Caco-2 (cell line): ENCODE results near the gene TSHZ2. TPM values are rescaled to one million over a fixed set of nuclear protein-coding genes. Genes with fewer than 3 reads are reported as not detected.

Source experiments
- BruUV-seq: library from RNA; stranded (reverse); fragments of 400-500 nt; replicated peaks from 2 replicates; lab custom pipeline; 2021; lab: Mats Ljungman, UMichigan
- CTCF ChIA-PET: fragments of 300-600 bp; sonication (Branson Sonifier 250); formaldehyde crosslinking; loops from one replicate; lab custom pipeline; 2022; ENCODE audit warnings: antibody characterized with exemption; lab: Charles Lee
- POLR2A ChIA-PET: fragments of 300-600 bp; sonication (Branson Sonifier 250); formaldehyde crosslinking; loops from one replicate; lab custom pipeline; 2022; ENCODE audit warnings: antibody characterized with exemption; lab: Charles Lee
- DNase-seq, 2 experiments: peaks; one replicate each; pipeline versions ENCODE4 v3.0.0 to v3.0.0-alpha.2; 2020 to 2022
- H3K27me3 ChIP-seq: replicated peaks from 2 replicates; pipeline ENCODE4 v1.6.0; 2011; ENCODE audit warnings: low read length; ENCODE audit not compliant: control insufficient read depth, insufficient read depth
- H3K36me3 ChIP-seq: 2 replicates; pipeline ENCODE4 v1.5.1; 2011; ENCODE audit warnings: low read length; ENCODE audit not compliant: control insufficient read depth, insufficient read depth
- H3K4me1 ChIP-seq: fragments of 250-450 bp; sonication (Bioruptor Pico); 2 replicates; pipeline ENCODE4 v1.5.1; 2020; ENCODE audit warnings: mild to moderate bottlenecking
- H3K4me3 ChIP-seq: 2 replicates; pipeline ENCODE4 v1.5.1; 2011; ENCODE audit warnings: low read depth, mild to moderate bottlenecking, control low read depth, low read length
- H3K9me3 ChIP-seq: fragments of 250-450 bp; sonication (Bioruptor Pico); 2 replicates; pipeline ENCODE4 v1.5.1; 2020; ENCODE audit warnings: mild to moderate bottlenecking, moderate library complexity
- H3K27ac Mint-ChIP-seq: one replicate; pipeline ENCODE4 v1.8.0; 2022; ENCODE audit warnings: mixed read lengths; ENCODE audit not compliant: unreplicated experiment
- H3K27me3 Mint-ChIP-seq: one replicate; pipeline ENCODE4 v1.8.0; 2022; ENCODE audit warnings: mixed read lengths; ENCODE audit not compliant: insufficient read depth, unreplicated experiment
- H3K36me3 Mint-ChIP-seq: one replicate; pipeline ENCODE4 v1.8.0; 2022; ENCODE audit warnings: mild to moderate bottlenecking, mixed read lengths; ENCODE audit not compliant: insufficient read depth, unreplicated experiment
- H3K4me1 Mint-ChIP-seq: one replicate; pipeline ENCODE4 v1.8.0; 2022; ENCODE audit warnings: low read depth, mixed read lengths; ENCODE audit not compliant: unreplicated experiment
- H3K4me3 Mint-ChIP-seq: one replicate; pipeline ENCODE4 v1.8.0; 2022; ENCODE audit warnings: mild to moderate bottlenecking, moderate library complexity, mixed read lengths; ENCODE audit not compliant: unreplicated experiment
- H3K9me3 Mint-ChIP-seq: one replicate; pipeline ENCODE4 v1.8.0; 2022; ENCODE audit warnings: mixed read lengths; ENCODE audit not compliant: unreplicated experiment
- intact Hi-C: fragments of 100-400 bp; cut with micrococcal nuclease; formaldehyde crosslinking; loops from one replicate; pipeline ENCODE4 v1.10.0; 2022; ENCODE audit not compliant: unreplicated experiment
- total RNA-seq: library from RNA; stranded (reverse); gene quantifications from 2 replicates; pipeline ENCODE4 v1.2.3, GENCODE V29; 2022
- TF ChIP-seq, protein P1 (sequence below), 2 experiments: fragments of 200-600 bp in 1 of 2; IDR thresholded peaks; 1 replicate in 1 of 2; 2 replicates in 1 of 2; pipeline versions ENCODE4 v1.5.1 to v1.8.0; 2011 to 2022; ENCODE audit warnings: antibody characterized with exemption in 1 of 2, control low read depth in 1 of 2, inconsistent platforms in 1 of 2, low read depth in 1 of 2, low read length in 1 of 2, mild to moderate bottlenecking in 1 of 2, moderate library complexity in 1 of 2; ENCODE audit not compliant: insufficient read depth in 1 of 2, severe bottlenecking in 1 of 2, unreplicated experiment in 1 of 2

The TSHZ2 gene
- total RNA-seq, 1 experiment from 2014 or later, result 0.07 TPM

DNA sequence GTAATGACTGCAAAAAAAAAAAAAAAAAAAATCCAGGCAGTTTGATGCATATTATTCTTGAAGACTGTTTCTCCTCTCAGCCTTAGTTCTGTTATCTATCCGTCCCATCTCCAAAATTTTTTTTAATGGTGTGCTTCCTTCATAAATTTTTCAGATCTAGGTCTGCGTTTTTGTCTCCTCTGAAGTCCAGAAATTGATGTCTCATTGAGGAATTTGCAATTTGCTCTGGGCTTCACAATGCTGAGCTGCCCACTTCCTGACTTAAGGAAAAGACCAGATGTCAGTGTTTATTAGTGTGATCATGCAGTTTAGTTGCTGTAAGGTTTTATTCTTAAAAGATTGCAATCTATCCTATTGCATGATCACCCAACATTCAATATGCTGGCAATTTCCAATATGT is 323.9 kb downstream of the TSHZ2 start:
- ChIA-PET CTCF (no interaction called here), POLR2A (no interaction called here)
- Histone ChIP-seq H3K27me3 (no peaks in the 10 kb centered on the region), H3K4me3 (no peak overlapping the region), H3K36me3 (no peaks in the 10 kb centered on the region), H3K4me1 (no peaks in the 10 kb centered on the region), H3K9me3 (no peaks in the 10 kb centered on the region)
- Mint-ChIP-seq H3K27me3 (peaks cover 30% of the 10 kb centered on the region), H3K4me1 (no peaks in the 10 kb centered on the region), H3K36me3 (no peaks in the 10 kb centered on the region), H3K9me3 (no peaks in the 10 kb centered on the region), H3K4me3 (no peak overlapping the region), H3K27ac (no peak overlapping the region)
- no peak for DNase-seq
- TF ChIP-seq, protein P1, sequence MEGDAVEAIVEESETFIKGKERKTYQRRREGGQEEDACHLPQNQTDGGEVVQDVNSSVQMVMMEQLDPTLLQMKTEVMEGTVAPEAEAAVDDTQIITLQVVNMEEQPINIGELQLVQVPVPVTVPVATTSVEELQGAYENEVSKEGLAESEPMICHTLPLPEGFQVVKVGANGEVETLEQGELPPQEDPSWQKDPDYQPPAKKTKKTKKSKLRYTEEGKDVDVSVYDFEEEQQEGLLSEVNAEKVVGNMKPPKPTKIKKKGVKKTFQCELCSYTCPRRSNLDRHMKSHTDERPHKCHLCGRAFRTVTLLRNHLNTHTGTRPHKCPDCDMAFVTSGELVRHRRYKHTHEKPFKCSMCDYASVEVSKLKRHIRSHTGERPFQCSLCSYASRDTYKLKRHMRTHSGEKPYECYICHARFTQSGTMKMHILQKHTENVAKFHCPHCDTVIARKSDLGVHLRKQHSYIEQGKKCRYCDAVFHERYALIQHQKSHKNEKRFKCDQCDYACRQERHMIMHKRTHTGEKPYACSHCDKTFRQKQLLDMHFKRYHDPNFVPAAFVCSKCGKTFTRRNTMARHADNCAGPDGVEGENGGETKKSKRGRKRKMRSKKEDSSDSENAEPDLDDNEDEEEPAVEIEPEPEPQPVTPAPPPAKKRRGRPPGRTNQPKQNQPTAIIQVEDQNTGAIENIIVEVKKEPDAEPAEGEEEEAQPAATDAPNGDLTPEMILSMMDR (IDR thresholded peaks at IDR 0.05; ENCODE audit: insufficient read depth in 1 of 2, low read depth in 1 of 2, low read length in 1 of 2, severe bottlenecking in 1 of 2, unreplicated experiment in 1 of 2), result no peak
- intact Hi-C loops, result no loop called here
- BruUV-seq, result no TSS peak

DNA sequence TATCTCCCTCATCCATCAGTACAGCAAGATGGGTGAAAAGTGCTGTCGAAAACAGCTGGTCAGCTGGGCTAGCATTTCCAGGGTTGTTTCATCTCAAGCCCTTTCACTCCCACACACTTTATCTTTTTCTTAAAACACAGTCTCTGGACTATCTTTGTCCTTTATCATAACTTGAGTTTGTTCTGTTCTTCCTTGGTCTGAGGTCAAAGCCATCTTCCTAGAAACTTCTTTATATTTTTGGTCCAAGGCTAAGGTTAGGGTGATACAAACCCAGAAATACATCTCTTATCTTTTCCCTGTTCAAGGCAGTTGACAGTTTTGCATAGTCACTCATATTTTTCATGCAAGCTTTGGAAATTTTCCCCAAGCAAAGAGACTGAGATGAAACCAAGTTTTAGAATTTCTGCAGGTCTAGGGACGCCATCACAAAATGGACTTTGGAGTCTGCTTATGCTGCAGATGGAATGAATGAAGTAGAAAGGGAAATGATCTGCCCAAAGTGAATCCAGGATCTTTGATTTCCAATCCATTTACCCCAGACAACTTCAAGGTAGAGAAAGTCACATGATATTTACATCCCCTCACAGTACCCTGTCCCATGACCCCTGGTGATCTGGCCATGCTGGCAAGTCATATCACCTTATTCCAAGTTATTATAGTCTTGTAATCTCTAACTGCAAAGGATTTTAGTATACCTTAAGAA is 324.4 kb downstream of the TSHZ2 start:
- H3K4me1 Mint-ChIP-seq, result no peaks in the 10 kb centered on the region
- H3K4me3 ChIP-seq, result no peak overlapping the region
- no peaks in the 10 kb centered on the region for H3K9me3 Mint-ChIP-seq
- ChIA-PET POLR2A (interaction anchor here (0.6 kb wide), 1 partner anchor 588 kb away, joined by 6 read pairs; no protein-coding TSS in a partner anchor), CTCF (no interaction called here)
- DNase-seq, result no peak
- intact Hi-C loops, result no loop called here
- no peak overlapping the region for H3K4me3 Mint-ChIP-seq
- H3K36me3 ChIP-seq, result no peaks in the 10 kb centered on the region
- no peaks in the 10 kb centered on the region for H3K27me3 ChIP-seq
- H3K9me3 ChIP-seq, result no peaks in the 10 kb centered on the region
- TF ChIP-seq, protein P1 (IDR thresholded peaks at IDR 0.05; ENCODE audit: insufficient read depth in 1 of 2, low read depth in 1 of 2, low read length in 1 of 2, severe bottlenecking in 1 of 2, unreplicated experiment in 1 of 2), result no peak
- H3K36me3 Mint-ChIP-seq, result no peaks in the 10 kb centered on the region
- BruUV-seq, result no TSS peak
- H3K4me1 ChIP-seq, result no peaks in the 10 kb centered on the region
- H3K27ac Mint-ChIP-seq, result no peak overlapping the region
- peaks cover 30% of the 10 kb centered on the region for H3K27me3 Mint-ChIP-seq

DNA sequence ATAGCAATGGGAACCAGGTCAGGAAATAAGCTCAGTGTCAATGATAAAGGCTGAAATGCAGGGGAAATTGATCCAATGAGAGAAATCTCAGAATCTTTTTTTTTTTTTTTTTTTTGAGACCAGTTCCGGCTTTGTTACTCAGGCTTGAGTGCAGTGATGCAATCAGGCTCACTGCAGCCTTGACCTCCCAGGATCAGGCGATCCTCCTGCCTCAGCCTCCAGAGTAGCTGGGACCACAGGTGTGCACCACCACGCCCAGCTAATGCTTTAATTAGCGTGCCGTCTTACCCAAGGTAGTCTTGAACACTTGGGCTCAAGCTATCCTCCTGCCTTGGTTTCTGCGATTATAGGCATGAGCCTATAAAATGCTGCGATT is 325.0 kb downstream of the TSHZ2 start:
- no TSS peak for BruUV-seq
- Histone ChIP-seq H3K9me3 (no peaks in the 10 kb centered on the region), H3K36me3 (no peaks in the 10 kb centered on the region), H3K27me3 (no peaks in the 10 kb centered on the region), H3K4me1 (no peaks in the 10 kb centered on the region), H3K4me3 (no peak overlapping the region)
- TF ChIP-seq, protein P1 (IDR thresholded peaks at IDR 0.05; ENCODE audit: insufficient read depth in 1 of 2, low read depth in 1 of 2, low read length in 1 of 2, severe bottlenecking in 1 of 2, unreplicated experiment in 1 of 2), result no peak
- Mint-ChIP-seq H3K9me3 (no peaks in the 10 kb centered on the region), H3K36me3 (no peaks in the 10 kb centered on the region), H3K27me3 (peaks cover 30% of the 10 kb centered on the region), H3K27ac (no peak overlapping the region), H3K4me1 (no peaks in the 10 kb centered on the region), H3K4me3 (no peak overlapping the region)
- POLR2A ChIA-PET, result interaction anchor here (0.6 kb wide), 1 partner anchor 588 kb away, joined by 6 read pairs; no protein-coding TSS in a partner anchor
- intact Hi-C loops, result no loop called here
- CTCF ChIA-PET, result no interaction called here
- no peak for DNase-seq
